Body of pancreas (tissue), 4 donors: ENCODE data around the gene MAP3K5.

ENCODE experiments used
- CTCF ChIP-seq, 7 experiments: fragments of 450-650 bp in 4 of 7; fragments of 200-600 bp in 3 of 7; sonication (generic) in 3 of 7; IDR thresholded peaks; one replicate each; pipeline ENCODE4 v1.5.1; 2016 to 2019; ENCODE audit warnings: antibody characterized with exemption in 7 of 7
- POLR2A ChIP-seq, 3 donors: fragments of 450-650 bp; IDR thresholded peaks; one replicate each; pipeline ENCODE4 v1.6.1; 2016; ENCODE audit warnings: antibody characterized with exemption in 3 of 3, mild to moderate bottlenecking in 2 of 3

DNA sequence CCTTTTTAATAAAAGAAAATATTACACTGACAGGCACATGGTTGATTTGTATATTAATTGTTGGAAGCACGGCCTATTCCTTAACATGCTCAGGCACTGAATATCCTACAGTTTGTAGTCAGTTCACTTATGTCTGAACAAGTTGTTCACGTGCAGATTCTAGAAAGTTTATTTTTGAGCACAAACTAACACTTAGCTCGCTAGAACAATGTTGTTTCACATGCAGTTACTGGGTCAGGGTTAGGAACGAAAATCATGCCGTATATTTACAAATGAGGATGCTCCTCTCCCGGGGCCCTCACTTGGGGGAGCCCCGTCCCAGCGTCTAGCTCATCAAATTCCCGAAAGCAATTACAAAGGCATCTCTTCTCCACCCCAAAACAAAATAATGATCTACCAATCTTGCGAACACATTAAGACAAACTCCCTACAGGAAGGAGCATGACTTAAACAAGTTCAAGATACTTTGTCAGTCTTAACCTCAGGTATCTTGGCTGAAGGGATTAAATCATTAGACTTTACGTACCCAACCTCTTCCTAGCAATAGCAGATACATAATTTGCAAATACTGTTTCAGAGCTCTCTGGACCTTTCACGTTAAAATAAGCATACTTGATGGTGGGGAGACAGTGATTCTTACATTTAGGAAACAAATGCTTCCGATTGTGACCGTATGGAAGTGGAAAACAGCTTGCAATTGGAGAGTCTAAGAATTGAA lies 243.5 kb downstream of the MAP3K5 start:
- TF ChIP-seq CTCF (IDR thresholded peaks at IDR 0.05) (no peak), POLR2A (IDR thresholded peaks at IDR 0.05) (no peak)
